B cell (primary cell): ENCODE measurements around the gene CCDC91. TPM values are rescaled to one million over a fixed set of nuclear protein-coding genes. Genes with fewer than 3 reads are reported as not detected.

Experiments used
- ATAC-seq: fragments of 200-7000 bp; cut with Tn5 transposase; one replicate; pipeline ENCODE4 v1.10.0; 2021; ENCODE audit warnings: low read depth, mild to moderate bottlenecking, moderate number of reproducible peaks, moderate library complexity
- CTCF ChIA-PET: fragments of 350-600 bp; sonication (Branson Sonifier 250); formaldehyde crosslinking; loops from one replicate; lab custom pipeline; 2021; ENCODE audit warnings: antibody characterized with exemption, inconsistent platforms; lab: Charles Lee
- POLR2A ChIA-PET: fragments of 350-600 bp; sonication (Branson Sonifier 250); formaldehyde crosslinking; loops from one replicate; lab custom pipeline; 2021; ENCODE audit warnings: antibody characterized with exemption; lab: Charles Lee
- DNase-seq: peaks from one replicate; pipeline ENCODE4 v3.0.0; 2013
- H2AFZ ChIP-seq: 2 replicates; pipeline ENCODE4 v1.6.1; 2012; ENCODE audit warnings: mild to moderate bottlenecking, low read depth, low read length; ENCODE audit not compliant: insufficient read depth, poor library complexity, severe bottlenecking
- H3K27ac ChIP-seq, 2 donors: 1 replicate in 1 of 2; 2 replicates in 1 of 2; pipeline ENCODE4 v1.5.1; 2012 to 2013; ENCODE audit warnings: low read length in 2 of 2, mild to moderate bottlenecking in 2 of 2, moderate library complexity in 1 of 2
- H3K27me3 ChIP-seq, 4 experiments: fragments of 200-600 bp in 1 of 4; sonication (generic) in 1 of 4; replicated peaks in 1 of 4; 1 replicate in 2 of 4; 2 replicates in 2 of 4; pipeline versions ENCODE4 v1.6.1 to v1.7.0; 2013 to 2016; ENCODE audit warnings: low read length in 3 of 4, mild to moderate bottlenecking in 2 of 4, mixed read lengths in 1 of 4, moderate library complexity in 1 of 4; ENCODE audit not compliant: insufficient read depth in 4 of 4, control insufficient read depth in 3 of 4; ENCODE audit errors: control extremely low read depth in 1 of 4
- H3K36me3 ChIP-seq, 2 experiments: replicated peaks in 1 of 2; 1 replicate in 1 of 2; 2 replicates in 1 of 2; pipeline versions ENCODE4 v1.6.1 to v1.7.1; 2013; ENCODE audit warnings: low read length in 1 of 2; ENCODE audit not compliant: insufficient read depth in 2 of 2, control insufficient read depth in 1 of 2; ENCODE audit errors: control extremely low read depth in 1 of 2, extremely low read depth in 1 of 2
- H3K4me1 ChIP-seq, 2 donors: fragments of 200-600 bp in 1 of 2; sonication (generic) in 1 of 2; 1 replicate in 1 of 2; 2 replicates in 1 of 2; pipeline versions ENCODE4 v1.5.1 to v1.6.1; 2013 to 2017; ENCODE audit warnings: low read length in 2 of 2; ENCODE audit not compliant: control insufficient read depth in 2 of 2, insufficient read depth in 2 of 2
- H3K4me2 ChIP-seq: replicated peaks from 2 replicates; pipeline ENCODE3; 2012; ENCODE audit warnings: mild to moderate bottlenecking, low read depth, low read length; ENCODE audit not compliant: poor library complexity, severe bottlenecking
- H3K4me3 ChIP-seq, 5 experiments: fragments of 200-600 bp in 1 of 5; sonication (generic) in 1 of 5; 1 replicate in 3 of 5; 2 replicates in 2 of 5; pipeline versions ENCODE4 v1.5.1 to v1.7.0; 2011 to 2016; ENCODE audit warnings: low read length in 4 of 5, mild to moderate bottlenecking in 4 of 5, low read depth in 2 of 5, control low read depth in 1 of 5, moderate library complexity in 1 of 5; ENCODE audit not compliant: insufficient read depth in 1 of 5; ENCODE audit errors: control extremely low read depth in 1 of 5, extremely low read depth in 1 of 5
- H3K79me2 ChIP-seq: fragments of 200-600 bp; sonication (generic); one replicate; pipeline ENCODE4 v1.6.0; 2016; ENCODE audit warnings: low read length; ENCODE audit not compliant: control insufficient read depth, insufficient read depth
- H3K9ac ChIP-seq: fragments of 200-600 bp; sonication (generic); 2 replicates; pipeline ENCODE4 v1.6.1; 2017; ENCODE audit warnings: mild to moderate bottlenecking, low read length, moderate library complexity
- H3K9me3 ChIP-seq, 3 donors: one replicate each; pipeline versions ENCODE4 v1.6.1 to v1.7.1; 2013; ENCODE audit warnings: low read length in 2 of 3; ENCODE audit not compliant: control insufficient read depth in 2 of 3, insufficient read depth in 1 of 3; ENCODE audit errors: control extremely low read depth in 1 of 3
- H4K20me1 ChIP-seq: 2 replicates; pipeline ENCODE4 v1.6.0; 2012; ENCODE audit warnings: mild to moderate bottlenecking, low read length; ENCODE audit not compliant: insufficient read depth, control insufficient read depth, poor library complexity, severe bottlenecking
- H3K27ac Mint-ChIP-seq: one replicate; pipeline ENCODE4 v1.8.0; 2021; ENCODE audit warnings: mixed read lengths
- H3K27me3 Mint-ChIP-seq: one replicate; pipeline ENCODE4 v1.8.0; 2021; ENCODE audit warnings: mixed read lengths
- H3K4me1 Mint-ChIP-seq: one replicate; pipeline ENCODE4 v1.8.0; 2021; ENCODE audit warnings: mixed read lengths
- H3K4me3 Mint-ChIP-seq: one replicate; pipeline ENCODE4 v1.8.0; 2021; ENCODE audit warnings: mixed read lengths
- H3K9me3 Mint-ChIP-seq: one replicate; pipeline ENCODE4 v1.8.0; 2022; ENCODE audit warnings: mixed read lengths; ENCODE audit not compliant: insufficient read depth
- EZH2 ChIP-seq: IDR thresholded peaks from 2 replicates; pipeline ENCODE4 v1.6.1; 2012; ENCODE audit warnings: borderline replicate concordance, low read depth, mild to moderate bottlenecking, moderate library complexity, low read length; ENCODE audit not compliant: insufficient read depth, poor library complexity, severe bottlenecking
- WGBS: methylation state at CpG from one replicate; pipeline ENCODE4 v1.1.5; 2013; ENCODE audit warnings: missing lambda C conversion rate; ENCODE audit not compliant: insufficient coverage; 5-methylcytosine and 5-hydroxymethylcytosine counted together
- intact Hi-C: fragments of 100-400 bp; cut with micrococcal nuclease; formaldehyde crosslinking; loops from one replicate; pipeline ENCODE4 v1.10.0; 2022
- polyA plus RNA-seq: library from polyadenylated mRNA; depleted of rRNA; stranded (reverse); fragments of >200 nt; gene quantifications from 2 replicates; pipeline ENCODE4 v1.2.3, GENCODE V29; 2012
- total RNA-seq, 2 donors: library from RNA; stranded (reverse); fragments of 120-200 nt in 1 of 2; gene quantifications; 1 replicate in 1 of 2; 2 replicates in 1 of 2; pipeline versions ENCODE4 v1.2.3 to v1.2.4, GENCODE V29; 2013 to 2022
- TF ChIP-seq, protein P1 (sequence below): fragments of 200-600 bp; IDR thresholded peaks from one replicate; pipeline ENCODE4 v1.8.0; 2022; ENCODE audit warnings: antibody characterized with exemption, mild to moderate bottlenecking

CCDC91 gene
- total and polyA plus RNA-seq, 2 donors (not counting 1 experiment from before 2014, with no cell fraction given): 10.9 to 64.8 TPM

DNA sequence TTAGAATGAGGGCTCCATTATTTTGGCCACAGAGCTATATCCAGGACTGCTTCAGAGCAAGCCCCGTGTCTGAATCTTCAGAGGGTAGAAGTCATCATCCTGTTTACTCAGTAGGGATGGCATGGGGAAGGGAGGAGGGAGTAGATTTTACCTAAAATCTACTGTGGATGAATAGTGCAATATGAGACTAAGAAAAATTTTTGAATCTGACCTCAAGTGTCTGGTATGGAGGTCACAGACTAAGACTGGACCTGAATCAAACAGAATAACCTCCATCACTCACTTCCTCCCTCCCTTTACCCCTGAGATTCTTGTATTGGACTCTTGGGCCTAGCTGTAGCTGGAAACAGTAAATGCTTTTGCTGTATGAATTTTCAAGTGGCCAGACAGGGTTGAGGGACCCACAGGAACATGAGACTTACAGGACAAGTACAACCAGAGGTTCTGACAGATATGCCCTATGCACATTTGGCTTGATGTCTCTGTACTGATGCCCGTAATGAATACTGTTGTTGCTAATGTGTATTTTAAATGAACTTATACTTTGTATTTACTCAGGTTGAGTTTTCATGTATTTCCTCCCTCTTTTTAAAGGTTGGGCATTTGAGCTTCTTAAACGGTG, 78.5 kb downstream of the CCDC91 start:
- CTCF ChIA-PET: no interaction called here
- H3K4me2 ChIP-seq: no peak overlapping the region
- intact Hi-C loops: loop anchor here (5.0 kb wide), 1 partner anchor 34 kb away; no protein-coding TSS in a partner anchor
- DNase-seq (no peak), ATAC-seq (no peak)
- no peak overlapping the region for H3K27ac ChIP-seq
- WGBS: 100% methylated on average over 1 of the region's 3 CpGs
- Mint-ChIP-seq H3K9me3 (peaks cover 8% of the 10 kb centered on the region), H3K4me3 (no peak overlapping the region), H3K4me1 (no peaks in the 10 kb centered on the region), H3K27ac (no peak overlapping the region), H3K27me3 (no peaks in the 10 kb centered on the region)
- no peaks in the 10 kb centered on the region for H3K27me3 ChIP-seq
- no peak overlapping the region for H3K4me3 ChIP-seq
- H3K9ac ChIP-seq: no peak overlapping the region
- no peak overlapping the region for H2AFZ ChIP-seq
- no peak for TF ChIP-seq EZH2
- TF ChIP-seq, protein P1, sequence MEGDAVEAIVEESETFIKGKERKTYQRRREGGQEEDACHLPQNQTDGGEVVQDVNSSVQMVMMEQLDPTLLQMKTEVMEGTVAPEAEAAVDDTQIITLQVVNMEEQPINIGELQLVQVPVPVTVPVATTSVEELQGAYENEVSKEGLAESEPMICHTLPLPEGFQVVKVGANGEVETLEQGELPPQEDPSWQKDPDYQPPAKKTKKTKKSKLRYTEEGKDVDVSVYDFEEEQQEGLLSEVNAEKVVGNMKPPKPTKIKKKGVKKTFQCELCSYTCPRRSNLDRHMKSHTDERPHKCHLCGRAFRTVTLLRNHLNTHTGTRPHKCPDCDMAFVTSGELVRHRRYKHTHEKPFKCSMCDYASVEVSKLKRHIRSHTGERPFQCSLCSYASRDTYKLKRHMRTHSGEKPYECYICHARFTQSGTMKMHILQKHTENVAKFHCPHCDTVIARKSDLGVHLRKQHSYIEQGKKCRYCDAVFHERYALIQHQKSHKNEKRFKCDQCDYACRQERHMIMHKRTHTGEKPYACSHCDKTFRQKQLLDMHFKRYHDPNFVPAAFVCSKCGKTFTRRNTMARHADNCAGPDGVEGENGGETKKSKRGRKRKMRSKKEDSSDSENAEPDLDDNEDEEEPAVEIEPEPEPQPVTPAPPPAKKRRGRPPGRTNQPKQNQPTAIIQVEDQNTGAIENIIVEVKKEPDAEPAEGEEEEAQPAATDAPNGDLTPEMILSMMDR: no peak
- H3K9me3 ChIP-seq: peaks cover 0 to 14% (median 4%) of the 10 kb centered on the region in 3 donors
- H3K79me2 ChIP-seq: no peaks in the 10 kb centered on the region
- POLR2A ChIA-PET: no interaction called here
- H3K36me3 ChIP-seq: peaks cover 6 to 7% of the 10 kb centered on the region in 2 experiments
- H3K4me1 ChIP-seq: no peaks in the 10 kb centered on the region
- no peaks in the 10 kb centered on the region for H4K20me1 ChIP-seq

DNA sequence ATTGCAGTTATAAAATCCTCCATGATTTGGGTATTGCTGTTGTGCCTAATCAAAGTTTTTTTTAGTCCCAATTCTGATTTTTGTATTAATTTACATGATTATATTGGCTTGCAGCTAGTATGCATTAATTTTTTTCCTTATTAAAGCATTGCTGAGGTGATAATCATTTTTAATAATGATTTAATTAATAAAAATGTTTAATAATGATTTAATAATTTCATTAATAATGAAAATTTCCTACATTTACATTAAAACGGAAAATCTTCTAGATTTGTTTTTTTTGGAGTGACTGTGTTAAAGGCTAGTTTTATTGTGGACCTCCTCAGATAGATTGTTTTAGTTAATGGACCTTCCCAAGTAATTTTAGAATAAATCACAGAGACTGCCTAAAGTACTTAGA, 79.6 kb downstream of the CCDC91 start:
- Mint-ChIP-seq H3K4me3 (no peak overlapping the region), H3K9me3 (peaks cover 8% of the 10 kb centered on the region), H3K4me1 (no peaks in the 10 kb centered on the region), H3K27ac (no peak overlapping the region), H3K27me3 (no peaks in the 10 kb centered on the region)
- WGBS: no CpG with 5 or more reads among the region's 1 CpG
- CTCF ChIA-PET: no interaction called here
- DNase-seq: no peak
- POLR2A ChIA-PET: no interaction called here
- ATAC-seq: no peak
- Histone ChIP-seq H3K9ac (no peak overlapping the region), H2AFZ (no peak overlapping the region), H3K4me1 (no peaks in the 10 kb centered on the region), H3K9me3 (peaks cover 0 to 14% (median 4%) of the 10 kb centered on the region in 3 donors), H3K4me3 (no peak overlapping the region), H4K20me1 (no peaks in the 10 kb centered on the region), H3K79me2 (no peaks in the 10 kb centered on the region), H3K4me2 (no peak overlapping the region), H3K27me3 (no peaks in the 10 kb centered on the region), H3K27ac (no peak overlapping the region), H3K36me3 (peaks cover 6 to 7% of the 10 kb centered on the region in 2 experiments)
- TF ChIP-seq EZH2: no peak
- TF ChIP-seq, protein P1: no peak
- intact Hi-C loops: loop anchor here (5.0 kb wide), 1 partner anchor 32 kb away; no protein-coding TSS in a partner anchor
